GM19395 (cell line): ENCODE results near the gene XRCC1.
"Not testable (repeated sequence)": the region's sequence is repeated elsewhere in the genome, so short reads cannot be mapped to it uniquely, and the experiment has no call there.

Source experiments
- ATAC-seq: cut with Tn5 transposase; IDR thresholded peaks from one replicate; pipeline ENCODE4 v1.9.1; 2021; ENCODE audit warnings: mild to moderate bottlenecking, moderate library complexity; ENCODE audit not compliant: unreplicated experiment

The XRCC1 gene

GRCh38 chr19:43523696-43524095 is 51.6 kb downstream of the XRCC1 start:
- not testable (repeated sequence) for ATAC-seq

GRCh38 chr19:43522929-43523328 is 52.4 kb downstream of the XRCC1 start:
- no peak for ATAC-seq

GRCh38 chr19:43519436-43520088 is 55.8 kb downstream of the XRCC1 start:
- no peak for ATAC-seq

GRCh38 chr19:43518051-43518450 is 57.3 kb downstream of the XRCC1 start:
- no peak for ATAC-seq

GRCh38 chr19:43512399-43512798 is 62.9 kb downstream of the XRCC1 start:
- not testable (repeated sequence) for ATAC-seq

GRCh38 chr19:43511324-43511723 is 64.0 kb downstream of the XRCC1 start:
- ATAC-seq, result no peak

- no peak for ATAC-seq
Observed at GRCh38 chr19:43510713-43511112, 64.6 kb downstream of the XRCC1 start.

- no peak for ATAC-seq
Observed at GRCh38 chr19:43507880-43508279, 67.4 kb downstream of the XRCC1 start.

GRCh38 chr19:43506629-43507028 is 68.7 kb downstream of the XRCC1 start:
- ATAC-seq, result no peak

GRCh38 chr19:43505941-43506340 is 69.4 kb downstream of the XRCC1 start:
- no peak for ATAC-seq

- ATAC-seq, result no peak
Observed at GRCh38 chr19:43505186-43505456, 70.2 kb downstream of the XRCC1 start.

GRCh38 chr19:43504426-43505185 is 70.7 kb downstream of the XRCC1 start, which contains the start of gene PHLDB3:
Gene PHLDB3, minus strand, starts transcription at chr19:43504746. Its CDS starts 628 bp downstream, at chr19:43504118.
- ATAC-seq, result peak; percentile 37

- peak; percentile 92 for ATAC-seq
Observed at GRCh38 chr19:43503501-43504425, 71.6 kb downstream of the XRCC1 start.

GRCh38 chr19:43502419-43502976 is 72.8 kb downstream of the XRCC1 start:
- ATAC-seq, result no peak

- no peak for ATAC-seq
Observed at GRCh38 chr19:43501661-43502418, 73.5 kb downstream of the XRCC1 start.

- no peak for ATAC-seq
Observed at GRCh38 chr19:43499042-43499441, 76.3 kb downstream of the XRCC1 start.

- no peak for ATAC-seq
Observed at GRCh38 chr19:43498233-43498842, 77.0 kb downstream of the XRCC1 start.

GRCh38 chr19:43496960-43497359 is 78.4 kb downstream of the XRCC1 start:
- ATAC-seq, result no peak

- ATAC-seq, result no peak
Observed at GRCh38 chr19:43495082-43495481, 80.2 kb downstream of the XRCC1 start.
